Measurements from ENCODE around the gene KCNJ15.

- TF ChIP-seq CTCF (IDR thresholded peaks at IDR 0.05) (no peak), POLR2A (IDR thresholded peaks at IDR 0.05) (no peak), EP300 (IDR thresholded peaks at IDR 0.05; ENCODE audit: low read depth) (no peak)
These were observed 68.4 kb downstream of the KCNJ15 start for GRCh38 chr21:38325216-38325615.

All from transverse colon (tissue), 3 donors.